Tibial nerve (tissue), 4 donors: Measurements from ENCODE around the gene TTC24.

ENCODE experiments used
- EP300 ChIP-seq, 2 donors: sonication (generic); formaldehyde crosslinking; IDR thresholded peaks; one replicate each; pipeline ENCODE4 v1.6.1; 2017; ENCODE audit warnings: antibody characterized with exemption in 2 of 2, mild to moderate bottlenecking in 1 of 2
- TF ChIP-seq, protein P1 (sequence below), 5 experiments: fragments of 200-600 bp in 3 of 5; fragments of 450-650 bp in 2 of 5; sonication (generic) in 3 of 5; IDR thresholded peaks; one replicate each; pipeline ENCODE4 v1.5.1; 2016 to 2019; ENCODE audit warnings: antibody characterized with exemption in 5 of 5, mild to moderate bottlenecking in 3 of 5, moderate library complexity in 2 of 5

DNA sequence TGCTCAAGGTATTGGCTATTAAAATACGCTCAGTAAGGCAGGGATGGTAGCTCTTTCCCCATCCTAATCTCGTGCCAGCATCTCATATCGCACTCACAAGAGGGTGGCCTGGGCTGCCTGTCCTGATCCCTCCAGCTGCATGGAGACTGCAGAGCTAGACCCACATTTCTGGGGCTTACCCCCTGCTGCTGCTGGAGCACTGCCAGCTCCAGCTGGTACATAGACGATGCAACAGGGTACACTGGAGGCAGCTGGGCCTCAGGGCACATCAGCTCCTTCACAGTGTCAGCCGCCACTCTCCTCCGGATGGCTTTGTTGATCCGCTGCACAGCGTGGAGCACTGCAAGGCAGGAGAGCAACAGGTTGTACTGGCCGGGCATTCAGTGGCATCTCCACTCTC lies 23.2 kb upstream of the TTC24 start:
- TF ChIP-seq, protein P1, sequence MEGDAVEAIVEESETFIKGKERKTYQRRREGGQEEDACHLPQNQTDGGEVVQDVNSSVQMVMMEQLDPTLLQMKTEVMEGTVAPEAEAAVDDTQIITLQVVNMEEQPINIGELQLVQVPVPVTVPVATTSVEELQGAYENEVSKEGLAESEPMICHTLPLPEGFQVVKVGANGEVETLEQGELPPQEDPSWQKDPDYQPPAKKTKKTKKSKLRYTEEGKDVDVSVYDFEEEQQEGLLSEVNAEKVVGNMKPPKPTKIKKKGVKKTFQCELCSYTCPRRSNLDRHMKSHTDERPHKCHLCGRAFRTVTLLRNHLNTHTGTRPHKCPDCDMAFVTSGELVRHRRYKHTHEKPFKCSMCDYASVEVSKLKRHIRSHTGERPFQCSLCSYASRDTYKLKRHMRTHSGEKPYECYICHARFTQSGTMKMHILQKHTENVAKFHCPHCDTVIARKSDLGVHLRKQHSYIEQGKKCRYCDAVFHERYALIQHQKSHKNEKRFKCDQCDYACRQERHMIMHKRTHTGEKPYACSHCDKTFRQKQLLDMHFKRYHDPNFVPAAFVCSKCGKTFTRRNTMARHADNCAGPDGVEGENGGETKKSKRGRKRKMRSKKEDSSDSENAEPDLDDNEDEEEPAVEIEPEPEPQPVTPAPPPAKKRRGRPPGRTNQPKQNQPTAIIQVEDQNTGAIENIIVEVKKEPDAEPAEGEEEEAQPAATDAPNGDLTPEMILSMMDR (IDR thresholded peaks at IDR 0.05) = no peak
- TF ChIP-seq EP300 (IDR thresholded peaks at IDR 0.05) = no peak
